Measurements from ENCODE around the gene TCEANC. TPM values are rescaled to one million over a fixed set of nuclear protein-coding genes. Genes with fewer than 3 reads are reported as not detected.
"Not testable (repeated sequence)": the region's sequence is repeated elsewhere in the genome, so short reads cannot be mapped to it uniquely, and the experiment has no call there.

The TCEANC gene, protein sequence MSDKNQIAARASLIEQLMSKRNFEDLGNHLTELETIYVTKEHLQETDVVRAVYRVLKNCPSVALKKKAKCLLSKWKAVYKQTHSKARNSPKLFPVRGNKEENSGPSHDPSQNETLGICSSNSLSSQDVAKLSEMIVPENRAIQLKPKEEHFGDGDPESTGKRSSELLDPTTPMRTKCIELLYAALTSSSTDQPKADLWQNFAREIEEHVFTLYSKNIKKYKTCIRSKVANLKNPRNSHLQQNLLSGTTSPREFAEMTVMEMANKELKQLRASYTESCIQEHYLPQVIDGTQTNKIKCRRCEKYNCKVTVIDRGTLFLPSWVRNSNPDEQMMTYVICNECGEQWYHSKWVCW
- polyA plus RNA-seq (2013, experiment 1 of 2) = 2.4 TPM
- 2.3 TPM for polyA plus RNA-seq (2013, experiment 2 of 2)

- peaks cover 4% of the 10 kb centered on the region; the same call in 1 of the 2 replicates for H3K4me1 ChIP-seq (ENCODE audit: insufficient read depth, low read length)
- peak within 1 kb of the TSS; percentile 93 for H3K27ac ChIP-seq (ENCODE audit: low read depth, low read length)
- H3K9me3 ChIP-seq (ENCODE audit: insufficient read depth, low read depth, low read length) = no peaks in the 10 kb centered on the region
- H3K36me3 ChIP-seq (ENCODE audit: insufficient read depth, low read length) = no peaks in the 10 kb centered on the region
- under 1% methylated on average over 54 of the region's 54 CpGs for WGBS
- H3K9ac ChIP-seq (ENCODE audit: low read depth, low read length) = peak within 1 kb of the TSS; percentile 73
- no peaks in the 10 kb centered on the region for H3K27me3 ChIP-seq (ENCODE audit: insufficient read depth, low read length)
- peak within 1 kb of the TSS; percentile 80 for H3K4me3 ChIP-seq (ENCODE audit: low read length)
Measured at GRCh38 chrX:13652850-13653693, at the start of gene TCEANC. Gene TCEANC, plus strand, starts transcription at chrX:13653141. Its CDS starts 9,368 bp downstream, at chrX:13662509.

DNA sequence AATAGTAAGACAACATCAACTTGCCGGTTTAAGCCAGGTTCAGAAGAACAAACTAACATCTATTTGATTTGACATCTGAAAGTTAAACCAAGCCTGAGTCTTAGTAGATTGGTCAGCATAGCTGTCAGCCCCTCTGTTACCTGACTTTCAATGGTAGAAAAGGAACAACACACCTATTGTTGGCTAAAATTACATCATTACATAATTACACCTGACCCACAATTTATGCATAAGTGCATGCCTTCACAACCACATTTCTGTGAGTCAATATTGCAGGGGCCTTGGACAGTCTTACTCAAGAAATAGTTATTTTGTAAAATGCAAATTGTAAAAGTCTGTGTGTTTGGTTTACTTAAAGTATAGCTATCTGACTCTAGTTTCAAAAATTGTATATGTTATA, 47.3 kb upstream of the TCEANC start:
- Histone ChIP-seq H3K9ac (ENCODE audit: low read depth, low read length) (no peak overlapping the region), H3K9me3 (ENCODE audit: insufficient read depth, low read depth, low read length) (no peaks in the 10 kb centered on the region), H3K27me3 (ENCODE audit: insufficient read depth, low read length) (no peaks in the 10 kb centered on the region), H3K27ac (ENCODE audit: low read depth, low read length) (no peak overlapping the region), H3K36me3 (ENCODE audit: insufficient read depth, low read length) (no peaks in the 10 kb centered on the region), H3K4me1 (ENCODE audit: insufficient read depth, low read length) (no peaks in the 10 kb centered on the region), H3K4me3 (ENCODE audit: low read length) (no peak overlapping the region)
- WGBS = 100% methylated on average over 1 of the region's 1 CpG

DNA sequence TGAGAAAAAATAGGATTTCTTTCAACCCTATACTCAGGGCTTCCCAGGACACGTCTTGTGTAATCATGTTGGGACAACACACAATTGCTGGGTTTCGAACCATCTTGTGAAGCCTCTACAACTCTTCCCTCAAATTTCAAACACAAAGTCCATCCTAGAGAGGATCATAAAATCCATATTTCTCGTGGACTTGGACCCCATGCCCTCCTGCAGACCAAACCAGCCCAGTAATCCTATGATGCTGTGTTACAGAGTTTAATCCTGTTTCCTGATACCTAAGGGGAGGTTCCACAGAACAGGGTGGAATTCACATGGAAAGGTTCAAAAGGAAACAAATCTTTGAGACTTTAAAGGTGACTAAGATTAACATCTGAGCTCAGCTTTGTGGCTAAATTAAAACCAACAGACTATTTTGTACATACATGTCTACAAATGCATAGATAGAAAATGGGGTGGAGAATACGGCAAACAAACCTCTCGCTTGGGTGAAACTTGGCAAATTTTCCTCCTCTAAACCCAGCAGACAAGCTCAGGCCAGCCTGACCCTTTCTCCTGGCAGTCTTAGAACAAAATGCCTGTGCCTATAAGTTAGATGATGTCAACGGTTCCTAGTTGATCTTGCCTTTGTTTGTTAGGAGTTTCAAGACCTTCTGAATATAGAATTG, 45.5 kb upstream of the TCEANC start:
- H3K36me3 ChIP-seq (ENCODE audit: insufficient read depth, low read length) = no peaks in the 10 kb centered on the region
- no peaks in the 10 kb centered on the region for H3K4me1 ChIP-seq (ENCODE audit: insufficient read depth, low read length)
- no peak overlapping the region for H3K27ac ChIP-seq (ENCODE audit: low read depth, low read length)
- H3K27me3 ChIP-seq (ENCODE audit: insufficient read depth, low read length) = no peaks in the 10 kb centered on the region
- 91% methylated on average over 4 of the region's 6 CpGs for WGBS
- H3K9ac ChIP-seq (ENCODE audit: low read depth, low read length) = no peak overlapping the region
- no peak overlapping the region for H3K4me3 ChIP-seq (ENCODE audit: low read length)
- H3K9me3 ChIP-seq (ENCODE audit: insufficient read depth, low read depth, low read length) = no peaks in the 10 kb centered on the region

DNA sequence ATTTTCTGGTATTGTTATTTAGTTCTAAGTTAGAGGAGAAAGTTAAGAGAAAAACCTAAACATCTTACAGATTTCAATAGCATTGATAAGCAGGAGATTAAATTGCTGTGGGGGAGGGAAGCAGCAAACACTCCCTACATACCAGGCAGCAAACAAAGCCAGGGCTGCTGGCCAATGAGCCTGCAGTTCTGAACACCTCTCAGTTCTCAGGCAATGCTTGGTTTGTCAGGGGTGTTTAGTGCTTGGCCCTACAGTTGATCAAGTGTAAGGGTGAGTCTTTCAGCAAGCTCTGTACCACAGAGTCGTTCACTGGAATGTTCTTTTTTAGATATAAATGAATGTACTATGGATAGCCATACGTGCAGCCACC, 45.0 kb upstream of the TCEANC start:
- Histone ChIP-seq H3K27me3 (ENCODE audit: insufficient read depth, low read length) (no peaks in the 10 kb centered on the region), H3K9ac (ENCODE audit: low read depth, low read length) (no peak overlapping the region), H3K9me3 (ENCODE audit: insufficient read depth, low read depth, low read length) (no peaks in the 10 kb centered on the region), H3K27ac (ENCODE audit: low read depth, low read length) (no peak overlapping the region), H3K4me1 (ENCODE audit: insufficient read depth, low read length) (no peaks in the 10 kb centered on the region), H3K36me3 (ENCODE audit: insufficient read depth, low read length) (no peaks in the 10 kb centered on the region), H3K4me3 (ENCODE audit: low read length) (no peak overlapping the region)
- WGBS = 75% methylated on average over 2 of the region's 2 CpGs

DNA sequence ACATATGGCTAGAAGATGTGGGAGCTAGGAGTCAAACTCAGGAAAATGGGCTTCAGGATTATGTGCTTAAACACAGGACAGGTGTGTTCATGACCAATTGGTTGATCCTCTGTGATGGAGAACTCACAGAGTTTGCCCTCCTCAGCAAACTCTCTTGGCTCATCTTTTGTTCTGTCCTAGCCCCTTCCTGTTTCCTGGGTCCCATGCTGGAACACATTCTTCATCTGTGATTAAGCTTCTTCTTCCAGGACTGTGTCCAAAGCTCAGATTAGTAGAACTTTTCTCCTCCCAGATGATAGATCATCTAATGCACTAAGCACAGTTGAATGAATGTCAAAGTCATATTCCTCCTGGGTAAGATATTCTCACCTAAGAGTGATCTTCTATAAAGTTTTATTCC, 38.8 kb upstream of the TCEANC start:
- Histone ChIP-seq H3K27me3 (ENCODE audit: insufficient read depth, low read length) (no peaks in the 10 kb centered on the region), H3K36me3 (ENCODE audit: insufficient read depth, low read length) (no peaks in the 10 kb centered on the region), H3K27ac (ENCODE audit: low read depth, low read length) (no peak overlapping the region), H3K4me1 (ENCODE audit: insufficient read depth, low read length) (no peaks in the 10 kb centered on the region), H3K9ac (ENCODE audit: low read depth, low read length) (no peak overlapping the region), H3K9me3 (ENCODE audit: insufficient read depth, low read depth, low read length) (no peaks in the 10 kb centered on the region), H3K4me3 (ENCODE audit: low read length) (no peak overlapping the region)

DNA sequence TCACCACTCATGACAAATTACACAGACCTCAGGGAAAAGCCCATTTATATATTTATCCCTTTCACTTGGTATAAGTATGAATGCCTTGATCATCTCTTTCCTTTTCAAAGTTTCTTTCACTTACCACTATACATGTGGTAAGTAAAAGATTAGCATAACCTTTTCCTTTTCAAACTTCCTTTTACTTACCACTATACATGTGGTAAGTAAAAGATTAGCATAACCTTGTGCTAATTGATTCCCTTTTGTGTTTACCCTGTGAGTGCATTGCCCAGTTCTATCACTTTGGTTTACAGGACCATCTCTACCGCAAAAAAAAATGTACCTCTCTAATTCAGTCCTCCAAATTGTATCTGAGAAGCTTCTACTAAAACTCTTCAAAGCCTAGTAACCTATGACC, 32.7 kb upstream of the TCEANC start:
- WGBS = 11% methylated on average over 1 of the region's 1 CpG
- Histone ChIP-seq H3K4me1 (ENCODE audit: insufficient read depth, low read length) (peaks cover 9% of the 10 kb centered on the region; the same call in 1 of the 2 replicates), H3K36me3 (ENCODE audit: insufficient read depth, low read length) (no peaks in the 10 kb centered on the region), H3K4me3 (ENCODE audit: low read length) (no peak overlapping the region), H3K27me3 (ENCODE audit: insufficient read depth, low read length) (no peaks in the 10 kb centered on the region), H3K9me3 (ENCODE audit: insufficient read depth, low read depth, low read length) (no peaks in the 10 kb centered on the region), H3K9ac (ENCODE audit: low read depth, low read length) (no peak overlapping the region), H3K27ac (ENCODE audit: low read depth, low read length) (peak overlapping the region; percentile 82; the same call in 1 of the 2 replicates)

GRCh38 chrX:13622401-13622964, 30.5 kb upstream of the TCEANC start:
- no peak overlapping the region for H3K4me3 ChIP-seq (ENCODE audit: low read length)
- no peaks in the 10 kb centered on the region for H3K27me3 ChIP-seq (ENCODE audit: insufficient read depth, low read length)
- no peak overlapping the region for H3K27ac ChIP-seq (ENCODE audit: low read depth, low read length)
- WGBS = 94% methylated on average over 1 of the region's 3 CpGs
- H3K9me3 ChIP-seq (ENCODE audit: insufficient read depth, low read depth, low read length) = no peaks in the 10 kb centered on the region
- no peak overlapping the region for H3K9ac ChIP-seq (ENCODE audit: low read depth, low read length)
- H3K4me1 ChIP-seq (ENCODE audit: insufficient read depth, low read length) = peaks cover 9% of the 10 kb centered on the region
- H3K36me3 ChIP-seq (ENCODE audit: insufficient read depth, low read length) = no peaks in the 10 kb centered on the region

DNA sequence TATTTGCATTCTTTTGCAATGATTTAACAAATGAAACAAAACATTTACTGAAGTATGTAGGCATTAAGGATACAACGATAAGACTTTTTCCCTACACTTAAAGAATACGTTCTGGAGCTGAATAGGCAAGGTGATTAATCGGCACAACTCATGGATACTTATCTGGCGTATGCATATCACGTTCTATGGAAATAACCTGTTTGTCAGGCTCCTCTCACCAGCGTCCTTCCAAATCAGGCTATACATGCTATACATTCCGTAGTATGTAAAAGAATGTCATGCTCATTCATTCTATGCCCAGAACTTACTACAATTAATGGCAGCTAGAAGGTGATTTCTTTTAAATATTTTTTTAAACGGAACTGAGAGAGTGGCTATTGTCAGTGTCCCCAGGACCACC, 25.6 kb upstream of the TCEANC start:
- Histone ChIP-seq H3K27me3 (ENCODE audit: insufficient read depth, low read length) (no peaks in the 10 kb centered on the region), H3K9ac (ENCODE audit: low read depth, low read length) (no peak overlapping the region), H3K9me3 (ENCODE audit: insufficient read depth, low read depth, low read length) (no peaks in the 10 kb centered on the region), H3K36me3 (ENCODE audit: insufficient read depth, low read length) (no peaks in the 10 kb centered on the region), H3K27ac (ENCODE audit: low read depth, low read length) (no peak overlapping the region), H3K4me1 (ENCODE audit: insufficient read depth, low read length) (no peaks in the 10 kb centered on the region; the same call in 1 of the 2 replicates), H3K4me3 (ENCODE audit: low read length) (no peak overlapping the region)
- 97% methylated on average over 7 of the region's 8 CpGs for WGBS

DNA sequence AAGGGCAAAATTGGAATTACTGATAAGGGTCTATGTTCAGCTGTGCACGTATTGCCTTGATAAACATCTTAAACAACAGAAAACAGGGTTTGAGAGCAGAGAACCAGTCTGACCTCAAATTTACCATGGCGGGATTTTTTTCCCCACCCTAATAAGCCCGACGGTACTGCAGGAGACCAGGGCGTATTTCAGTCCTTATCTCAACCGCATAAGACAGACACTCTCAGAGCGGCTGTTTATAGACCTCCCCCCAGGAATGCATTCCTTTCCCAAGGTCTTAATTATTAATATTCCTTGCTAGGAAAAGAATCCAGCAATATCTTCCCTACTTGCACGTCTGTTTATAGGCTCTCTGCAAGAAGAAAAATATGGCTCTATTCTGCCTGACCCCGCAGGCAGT, 15.7 kb upstream of the TCEANC start:
- not testable (repeated sequence) for H3K36me3 ChIP-seq (ENCODE audit: insufficient read depth, low read length); H3K9me3 ChIP-seq (ENCODE audit: insufficient read depth, low read depth, low read length); H3K4me3 ChIP-seq (ENCODE audit: low read length); H3K9ac ChIP-seq (ENCODE audit: low read depth, low read length); H3K27ac ChIP-seq (ENCODE audit: low read depth, low read length); H3K4me1 ChIP-seq (ENCODE audit: insufficient read depth, low read length); H3K27me3 ChIP-seq (ENCODE audit: insufficient read depth, low read length)
- WGBS = 94% methylated on average over 9 of the region's 9 CpGs

GRCh38 chrX:13638021-13638420, 14.9 kb upstream of the TCEANC start:
- Histone ChIP-seq H3K4me1 (ENCODE audit: insufficient read depth, low read length) (no peaks in the 10 kb centered on the region), H3K9ac (ENCODE audit: low read depth, low read length) (no peak overlapping the region), H3K27ac (ENCODE audit: low read depth, low read length) (no peak overlapping the region), H3K4me3 (ENCODE audit: low read length) (no peak overlapping the region), H3K9me3 (ENCODE audit: insufficient read depth, low read depth, low read length) (0 out of 2 replicates have a peak, but pooled peaks cover 4% of the 10 kb centered on the region), H3K27me3 (ENCODE audit: insufficient read depth, low read length) (no peaks in the 10 kb centered on the region), H3K36me3 (ENCODE audit: insufficient read depth, low read length) (no peaks in the 10 kb centered on the region)
- 93% methylated on average over 1 of the region's 1 CpG for WGBS

DNA sequence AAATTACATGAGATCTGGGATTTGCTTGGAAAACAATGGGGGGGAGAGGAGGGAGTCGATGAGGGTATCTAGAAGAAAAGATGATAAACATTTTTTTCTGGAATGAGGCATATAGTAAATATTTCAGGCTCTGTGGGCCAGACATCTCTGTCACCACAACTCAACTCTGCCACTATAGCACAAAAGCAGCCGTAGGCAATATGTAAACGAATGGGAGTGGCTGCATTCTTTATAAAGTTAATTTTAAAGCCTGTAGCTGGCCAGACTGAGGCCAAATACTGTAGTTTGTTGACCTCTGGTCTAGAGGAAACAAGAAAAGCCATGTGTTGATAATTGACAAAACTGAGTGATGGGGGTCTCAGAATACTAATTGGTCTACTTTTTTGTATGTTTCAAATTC, 14.1 kb upstream of the TCEANC start:
- Histone ChIP-seq H3K27ac (ENCODE audit: low read depth, low read length) (no peak overlapping the region), H3K9me3 (ENCODE audit: insufficient read depth, low read depth, low read length) (0 out of 2 replicates have a peak, but pooled peaks cover 4% of the 10 kb centered on the region), H3K36me3 (ENCODE audit: insufficient read depth, low read length) (no peaks in the 10 kb centered on the region), H3K27me3 (ENCODE audit: insufficient read depth, low read length) (no peaks in the 10 kb centered on the region), H3K4me1 (ENCODE audit: insufficient read depth, low read length) (no peaks in the 10 kb centered on the region), H3K4me3 (ENCODE audit: low read length) (no peak overlapping the region), H3K9ac (ENCODE audit: low read depth, low read length) (no peak overlapping the region)
- WGBS = 74% methylated on average over 3 of the region's 3 CpGs

Measured in HUES64 (cell line).